GM21825 (cell line): ENCODE data around the gene ARMC6.
A peak's percentile ranks its signal among the peaks of the same experiment; 100 is the strongest.
"Not testable (repeated sequence)": the region's sequence is repeated elsewhere in the genome, so short reads cannot be mapped to it uniquely, and the experiment has no call there.

Experiments
- ATAC-seq: cut with Tn5 transposase; IDR thresholded peaks from one replicate; pipeline ENCODE4 v1.9.1; 2021; ENCODE audit warnings: mild to moderate bottlenecking, moderate library complexity; ENCODE audit not compliant: unreplicated experiment

The ARMC6 gene

DNA sequence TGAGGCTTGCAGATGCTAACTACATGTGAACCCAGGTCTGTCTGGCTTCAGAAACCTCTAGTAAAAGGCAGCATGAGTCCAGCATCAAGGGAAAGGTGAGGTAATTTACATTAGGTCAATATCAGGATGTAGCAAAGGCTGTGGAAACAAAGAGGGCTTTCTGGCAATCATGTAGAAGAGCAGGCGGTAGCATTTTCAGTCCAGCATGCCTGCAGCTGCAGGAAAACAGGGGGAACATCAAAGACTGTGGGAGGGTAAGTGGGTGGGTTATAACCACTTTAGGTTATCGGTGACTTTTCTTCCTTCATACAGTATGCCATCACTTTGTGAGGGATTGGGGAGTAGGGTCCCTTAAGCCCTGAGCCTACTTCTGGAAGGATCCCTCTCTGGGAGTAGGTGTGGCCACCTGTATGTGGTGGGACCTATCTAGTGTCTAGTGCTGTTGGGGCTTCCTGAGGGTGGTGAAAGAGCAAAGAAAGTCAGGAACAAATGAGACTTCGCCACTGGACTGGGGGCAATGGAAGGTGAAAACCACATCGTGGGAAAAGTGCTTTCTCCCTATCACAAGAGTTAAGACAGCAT, 10.9 kb upstream of the ARMC6 start:
- no peak for ATAC-seq

DNA sequence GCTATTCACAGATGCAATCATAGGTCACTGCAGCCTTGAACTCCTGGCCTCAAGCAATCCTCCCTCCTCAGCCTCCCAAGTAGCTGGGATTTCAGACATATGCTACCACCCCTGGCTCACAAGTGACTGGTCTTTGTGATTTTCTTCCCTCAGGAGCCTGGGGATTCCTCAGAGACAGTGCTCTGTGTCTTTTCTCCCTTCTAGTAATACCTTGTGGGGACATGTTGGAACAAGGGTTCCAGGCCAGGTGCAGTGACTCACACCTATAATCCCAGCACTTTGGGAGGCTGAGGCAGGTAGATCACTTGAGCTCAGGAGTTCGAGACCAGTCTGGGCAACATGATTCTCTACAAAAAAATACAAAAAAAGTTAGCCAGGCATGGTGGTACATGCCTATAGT, 10.0 kb upstream of the ARMC6 start:
- ATAC-seq = not testable (repeated sequence)

DNA sequence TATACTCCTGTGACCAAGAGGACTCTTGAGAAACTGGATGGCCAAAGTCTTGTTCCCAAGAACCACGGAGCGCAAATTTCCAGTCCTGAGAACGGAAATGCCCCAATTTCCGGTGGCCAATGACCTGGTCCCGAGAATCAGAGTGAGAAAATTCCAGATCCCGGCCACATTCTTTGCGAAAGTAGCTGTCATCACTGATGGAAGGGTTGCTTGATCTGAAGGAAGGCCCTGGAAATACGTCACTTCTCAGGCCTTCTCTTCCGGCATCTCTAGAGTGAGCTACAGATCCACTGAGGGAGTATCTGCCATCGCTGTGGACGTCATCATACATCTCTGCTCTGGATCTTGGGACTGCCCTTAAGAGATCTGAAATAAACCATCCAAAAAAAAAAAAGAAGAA, 7.5 kb upstream of the ARMC6 start:
- ATAC-seq = no peak

DNA sequence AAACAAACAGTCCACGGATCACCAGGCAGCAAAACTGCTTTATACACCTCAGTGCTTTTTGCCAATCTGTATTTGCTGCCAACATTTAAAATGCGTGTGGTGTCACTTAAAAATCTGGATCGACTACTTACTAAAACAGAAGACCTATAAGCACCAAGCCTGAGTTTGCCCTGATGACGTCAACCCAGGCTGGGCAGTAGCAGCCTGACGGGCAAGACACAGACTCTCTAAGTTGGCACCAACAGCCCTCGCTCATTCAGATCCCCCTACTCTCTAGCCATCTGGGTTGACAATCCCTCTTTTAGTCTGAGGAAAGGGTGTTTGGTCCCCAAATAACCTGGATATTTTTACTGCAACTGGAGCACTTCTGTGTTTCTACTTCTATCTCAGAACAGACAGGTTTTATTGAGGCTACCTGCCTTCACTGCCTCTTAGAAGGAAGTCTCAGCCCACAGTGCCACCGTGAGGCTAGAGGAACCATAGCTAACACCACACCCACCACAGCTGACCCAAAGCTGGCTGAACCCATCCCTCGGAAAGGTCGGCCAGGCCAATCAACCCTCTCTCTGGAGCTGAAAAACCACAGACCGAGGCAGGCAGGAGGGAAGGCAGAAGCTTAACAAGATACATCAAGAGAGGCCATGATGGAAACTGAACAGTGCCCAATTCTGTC, 7.0 kb upstream of the ARMC6 start:
- ATAC-seq = no peak

DNA sequence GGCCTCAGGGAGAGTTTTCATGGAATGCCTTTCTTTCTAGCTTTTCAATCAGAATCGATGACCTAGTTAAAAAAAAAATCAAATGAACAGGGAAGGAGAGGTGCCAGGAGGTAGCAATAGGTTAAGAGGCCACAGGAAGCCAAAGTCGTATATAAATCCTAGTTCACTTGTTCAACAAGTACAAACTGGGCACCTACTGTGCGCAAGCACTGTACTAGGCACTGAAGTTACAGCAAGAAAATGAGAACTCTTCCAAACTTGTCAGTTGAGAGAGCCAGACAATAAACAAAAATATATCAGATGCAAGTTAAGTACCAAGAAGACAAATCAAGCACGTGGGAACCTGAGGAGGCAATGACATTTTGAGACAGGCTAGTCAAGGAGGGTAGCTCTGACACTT, 6.2 kb upstream of the ARMC6 start:
- no peak for ATAC-seq

DNA sequence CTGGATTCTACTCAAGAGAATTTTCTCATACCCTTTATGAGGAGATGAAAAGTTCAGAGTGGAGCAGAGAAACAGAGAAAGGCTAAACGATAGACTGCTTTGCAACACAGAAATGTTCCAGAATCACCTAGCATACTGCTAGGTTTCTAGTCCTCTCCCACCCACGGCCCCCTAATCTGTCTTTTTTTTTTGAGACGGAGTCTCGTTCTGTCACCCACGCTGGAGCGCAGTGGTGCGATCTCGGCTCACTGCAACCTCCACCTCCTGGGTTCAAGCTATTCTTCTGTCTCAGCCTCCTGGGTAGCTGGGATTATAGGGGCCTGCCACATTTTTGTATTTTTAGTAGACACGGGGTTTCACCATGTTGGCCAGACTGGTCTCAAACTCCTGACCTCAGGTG, 4.9 kb upstream of the ARMC6 start:
- ATAC-seq = no peak

DNA sequence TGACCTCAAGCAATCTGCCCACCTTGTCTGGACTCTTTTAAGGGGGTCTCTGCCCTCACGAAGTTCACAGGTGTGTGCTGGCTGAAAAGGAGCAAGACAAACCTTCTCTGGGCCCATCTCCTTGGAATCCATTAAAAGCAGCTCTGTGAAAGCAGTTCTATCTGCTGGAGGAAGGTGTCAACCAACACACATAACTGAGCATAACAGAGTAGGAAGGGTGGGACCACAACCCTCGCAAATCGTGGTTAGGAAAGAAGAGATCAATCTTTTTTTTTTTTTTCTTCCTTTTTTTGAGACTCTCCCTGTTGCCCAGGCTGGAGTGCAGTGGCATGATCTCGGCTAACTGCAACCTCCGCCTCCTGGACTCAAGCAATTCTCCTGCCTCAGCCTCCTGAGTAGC, 1.5 kb upstream of the ARMC6 start:
- no peak for ATAC-seq

DNA sequence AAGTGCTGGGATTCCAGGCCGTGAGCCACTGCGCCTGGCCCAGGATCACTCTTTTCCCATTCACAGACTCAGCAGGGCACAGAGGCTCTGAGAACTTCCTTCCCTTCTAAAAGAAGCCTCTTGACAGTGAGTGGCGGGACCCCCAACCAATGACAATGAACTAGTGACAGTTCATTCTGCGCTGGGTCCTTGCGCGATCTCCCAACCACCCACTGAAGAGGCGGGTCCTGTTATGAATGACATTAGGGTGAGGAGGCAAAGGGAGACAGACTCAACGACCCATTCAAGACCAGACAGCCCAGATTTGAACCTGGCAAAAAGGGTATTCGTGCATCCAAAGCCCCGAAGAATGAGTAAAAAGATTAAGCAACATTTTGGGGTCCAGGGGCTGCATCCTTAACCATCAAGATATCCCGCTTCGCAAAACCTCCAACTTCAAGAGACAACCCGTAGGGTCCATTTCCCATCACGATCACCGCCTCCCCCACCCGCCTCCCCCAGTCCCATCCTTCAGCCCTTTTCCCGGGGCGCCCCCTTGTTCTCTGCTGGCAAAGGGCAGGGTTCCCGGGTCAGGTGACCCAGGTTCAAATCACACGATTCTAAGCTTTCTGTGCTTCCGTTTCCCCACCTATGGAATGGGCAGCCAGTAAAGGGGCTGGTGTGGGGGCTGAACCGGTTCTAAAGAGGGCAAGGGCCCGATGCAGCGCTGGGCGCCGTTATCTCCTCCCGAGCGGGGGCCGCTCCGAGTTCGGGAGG, 805 bp upstream of the ARMC6 start:
- ATAC-seq = peak; percentile 53

DNA sequence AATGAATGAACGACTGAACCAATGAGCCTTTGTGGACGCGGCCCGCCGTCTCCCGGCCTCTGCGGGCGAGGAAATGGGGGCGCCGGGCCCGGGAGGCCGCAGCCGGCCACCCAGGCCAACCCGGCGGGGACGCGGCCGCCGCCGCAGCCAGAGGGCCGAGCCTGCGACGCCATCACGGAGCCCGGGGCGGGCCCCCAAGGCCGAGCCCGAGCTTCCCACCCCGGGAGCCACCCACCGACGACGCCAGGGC, 302 bp upstream of the ARMC6 start:
- no peak for ATAC-seq

DNA sequence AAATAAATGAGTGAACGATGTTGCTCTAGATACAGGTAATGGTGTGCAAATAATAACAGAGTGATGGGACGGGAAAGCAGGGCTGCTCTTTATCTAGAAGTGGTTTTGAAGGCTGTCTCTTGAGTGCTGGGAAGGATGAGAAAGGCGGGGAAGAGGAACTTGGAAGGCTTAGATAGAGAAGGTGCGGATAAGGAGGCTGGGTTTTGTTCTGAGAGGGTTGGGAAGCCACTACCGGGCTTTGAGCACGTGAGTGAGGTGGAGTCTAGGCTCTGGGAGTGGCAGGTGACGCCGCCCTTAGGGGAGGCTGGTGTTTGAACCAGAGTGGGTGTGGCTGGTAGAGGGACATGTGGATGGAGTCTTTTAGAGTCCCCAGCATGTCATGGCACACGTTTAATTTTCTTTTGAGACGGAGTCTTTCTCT, 811 bp downstream of the ARMC6 start:
- ATAC-seq = peak; percentile 39

DNA sequence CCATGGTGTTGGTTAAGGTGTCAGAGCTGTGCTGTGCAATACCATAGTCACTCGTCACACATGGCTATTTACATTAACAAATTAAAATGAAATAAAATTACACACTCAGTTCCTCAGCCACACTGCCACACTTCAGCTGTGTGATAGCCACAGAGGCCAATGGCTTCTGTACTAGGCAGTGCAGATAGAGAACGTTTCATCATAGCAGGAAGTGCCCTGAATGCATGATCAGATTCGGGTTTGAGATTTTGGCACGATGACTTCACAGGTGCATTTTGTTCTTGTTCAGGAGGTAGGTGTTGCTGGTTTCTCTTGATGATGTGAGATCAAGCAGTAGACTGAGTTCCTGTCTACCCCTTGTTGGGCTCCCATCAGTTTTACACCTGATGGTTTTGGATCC, 6.5 kb downstream of the ARMC6 start:
- no peak for ATAC-seq

DNA sequence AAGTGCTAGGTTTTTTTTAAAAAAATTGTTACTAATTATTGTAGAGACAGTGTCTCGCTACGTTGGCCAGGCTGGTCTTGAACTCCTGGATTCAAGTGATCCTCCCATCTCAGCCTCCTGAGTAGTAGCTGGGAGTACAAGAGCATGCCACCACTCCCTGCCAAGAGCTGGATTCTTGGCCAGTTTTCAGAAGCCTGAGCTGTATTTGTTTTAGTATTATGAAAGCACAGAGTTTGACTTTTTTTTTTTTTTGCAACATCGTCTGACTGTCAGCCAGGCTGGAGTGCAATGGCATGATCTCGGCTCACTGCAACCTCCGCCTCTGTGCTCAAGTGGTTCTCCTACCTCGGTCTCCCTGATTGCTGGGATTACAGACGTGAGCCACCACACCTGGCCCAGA, 7.0 kb downstream of the ARMC6 start:
- ATAC-seq = no peak

DNA sequence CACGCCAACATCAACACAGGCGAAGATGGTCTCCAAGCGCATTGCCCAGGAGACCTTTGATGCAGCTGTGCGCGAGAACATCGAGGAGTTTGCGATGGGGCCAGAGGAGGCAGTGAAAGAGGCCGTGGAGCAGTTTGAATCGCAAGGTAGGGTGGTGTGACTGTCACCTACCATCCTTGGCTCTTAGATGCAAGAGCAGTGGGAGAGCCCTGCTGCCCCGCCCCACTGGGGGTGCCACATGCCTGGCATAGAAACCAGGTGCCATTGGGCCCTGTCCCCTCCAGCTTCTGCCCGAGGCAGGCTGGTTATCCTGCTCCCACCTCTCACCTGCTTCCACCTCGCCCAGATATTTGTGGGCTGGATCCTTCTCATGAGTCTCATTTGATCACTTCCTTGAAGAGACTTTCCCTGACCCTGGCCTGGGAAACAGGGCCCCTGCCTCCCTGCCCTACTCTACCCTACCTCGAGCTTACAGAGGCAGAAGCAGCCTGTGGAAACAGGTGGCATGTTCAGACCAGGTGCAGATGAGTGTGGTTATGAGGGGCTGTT, 9.4 kb downstream of the ARMC6 start:
- no peak for ATAC-seq

DNA sequence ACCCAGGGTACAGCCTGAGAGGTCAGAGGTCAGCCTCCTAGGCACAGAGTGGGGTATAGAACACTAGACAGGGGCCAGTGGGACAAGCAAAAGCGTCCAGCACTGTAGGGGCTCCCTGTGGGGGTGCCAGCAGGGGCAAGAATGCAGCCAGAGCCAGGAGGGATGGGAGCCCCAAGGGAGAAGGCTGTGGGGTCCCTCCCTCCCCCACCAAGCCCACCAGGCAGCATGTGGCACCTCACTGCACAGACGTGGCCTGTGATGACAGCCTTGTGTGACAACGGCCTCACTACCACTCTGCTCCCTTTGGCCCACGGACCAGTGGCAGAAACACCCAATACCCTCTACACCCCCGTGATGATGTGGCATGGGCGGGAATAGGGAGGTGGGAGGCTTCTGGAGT, 10.1 kb downstream of the ARMC6 start:
- ATAC-seq = no peak

DNA sequence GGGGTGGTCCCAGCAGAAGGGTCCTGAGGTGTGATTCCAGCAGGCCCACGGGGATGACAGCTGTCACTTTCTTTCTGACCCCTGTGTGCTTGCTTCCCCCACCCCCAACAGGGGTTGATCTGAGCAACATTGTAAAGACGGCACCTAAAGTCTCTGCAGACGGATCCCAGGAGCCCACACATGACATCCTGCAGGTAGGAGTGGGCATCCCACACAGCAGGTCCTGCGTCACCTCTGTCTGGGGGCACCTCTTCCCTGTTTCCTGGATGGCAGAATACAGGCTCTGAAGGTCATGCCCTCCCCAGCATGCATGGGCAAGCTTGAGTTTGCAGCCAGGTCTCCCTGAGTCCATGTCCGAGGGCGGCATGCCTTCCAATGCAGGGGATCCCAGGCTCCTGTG, 10.5 kb downstream of the ARMC6 start:
- no peak for ATAC-seq

DNA sequence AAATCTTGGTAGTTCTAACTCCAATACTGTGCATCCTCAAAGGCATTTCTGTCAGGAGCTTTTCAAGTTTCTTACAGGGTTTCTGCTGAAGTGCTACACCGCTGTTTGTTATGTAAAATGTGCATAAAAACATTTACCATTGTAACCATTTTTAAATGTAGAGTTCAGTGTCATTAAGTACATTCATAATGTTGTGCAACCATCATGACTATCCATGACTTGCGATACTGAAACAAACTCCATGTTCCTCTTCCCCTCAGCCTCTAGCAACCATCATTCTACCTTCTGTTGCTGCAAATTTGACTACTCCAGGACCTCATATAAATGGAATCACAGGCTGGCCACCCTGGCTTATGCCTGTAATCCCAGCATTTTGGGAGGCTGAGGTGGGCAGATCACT, 16.0 kb downstream of the ARMC6 start:
- ATAC-seq = no peak

DNA sequence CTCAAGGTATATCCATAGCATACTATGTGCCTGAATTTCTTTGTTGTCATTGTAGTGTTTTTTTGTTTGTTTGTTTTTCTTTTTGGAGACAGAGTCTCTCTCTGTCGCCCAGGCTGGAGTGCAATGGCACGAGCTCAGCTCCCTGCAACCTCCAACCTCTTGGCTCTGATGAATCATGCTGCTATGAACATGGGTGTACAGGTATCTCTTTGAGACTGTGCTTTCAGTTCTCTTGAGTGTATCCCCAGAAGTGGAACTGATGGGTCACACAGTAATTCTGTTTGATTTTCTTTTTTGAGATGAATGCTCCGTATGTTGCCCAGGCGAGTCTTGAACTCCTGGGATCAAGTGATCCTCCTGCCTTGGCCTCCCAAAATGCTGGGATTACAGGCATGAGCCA, 16.7 kb downstream of the ARMC6 start:
- ATAC-seq = no peak

DNA sequence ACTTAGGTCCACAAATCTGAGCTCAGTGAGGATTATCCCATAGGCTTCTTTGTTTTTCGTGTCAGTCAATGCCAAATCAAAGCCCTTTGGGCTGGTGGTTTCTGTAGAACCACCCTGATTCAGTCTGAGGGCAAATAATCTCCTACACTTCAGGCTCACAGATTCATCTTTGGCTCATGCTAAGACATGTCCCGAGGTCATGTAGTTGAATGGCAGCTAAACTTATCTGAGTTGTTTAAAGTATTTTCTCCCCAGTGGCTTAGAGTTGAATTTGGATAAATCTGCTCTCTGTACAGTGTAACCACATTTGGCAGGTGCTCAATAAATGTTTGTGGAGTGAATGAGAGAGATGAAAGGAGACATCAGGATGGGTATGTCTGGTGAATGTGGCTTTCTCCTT, 17.3 kb downstream of the ARMC6 start:
- ATAC-seq = no peak

DNA sequence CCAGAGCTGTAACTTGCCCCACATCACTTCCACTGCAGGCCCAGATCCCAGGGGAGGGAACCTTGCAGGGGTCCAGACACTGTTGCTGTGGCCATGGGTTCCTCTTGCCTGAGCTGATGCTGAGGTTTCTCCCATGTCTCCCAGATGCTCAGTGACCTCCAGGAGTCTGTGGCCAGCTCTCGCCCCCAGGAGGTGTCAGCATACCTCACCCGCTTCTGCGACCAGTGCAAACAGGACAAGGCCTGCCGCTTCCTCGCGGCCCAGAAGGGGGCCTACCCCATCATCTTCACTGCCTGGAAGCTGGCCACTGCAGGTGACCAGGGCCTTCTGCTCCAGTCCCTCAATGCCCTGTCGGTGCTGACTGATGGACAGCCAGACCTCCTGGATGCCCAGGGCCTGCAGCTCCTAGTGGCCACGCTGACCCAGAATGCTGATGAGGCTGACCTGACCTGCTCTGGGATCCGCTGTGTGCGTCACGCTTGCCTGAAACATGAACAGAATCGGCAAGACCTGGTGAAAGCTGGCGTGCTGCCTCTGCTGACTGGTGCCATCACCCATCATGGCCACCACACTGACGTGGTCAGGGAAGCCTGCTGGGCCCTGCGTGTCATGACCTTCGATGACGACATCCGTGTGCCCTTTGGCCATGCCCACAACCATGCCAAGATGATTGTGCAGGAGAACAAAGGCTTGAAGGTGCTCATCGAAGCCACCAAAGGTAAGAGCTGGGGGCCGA, 18.2 kb downstream of the ARMC6 start:
- ATAC-seq = no peak

DNA sequence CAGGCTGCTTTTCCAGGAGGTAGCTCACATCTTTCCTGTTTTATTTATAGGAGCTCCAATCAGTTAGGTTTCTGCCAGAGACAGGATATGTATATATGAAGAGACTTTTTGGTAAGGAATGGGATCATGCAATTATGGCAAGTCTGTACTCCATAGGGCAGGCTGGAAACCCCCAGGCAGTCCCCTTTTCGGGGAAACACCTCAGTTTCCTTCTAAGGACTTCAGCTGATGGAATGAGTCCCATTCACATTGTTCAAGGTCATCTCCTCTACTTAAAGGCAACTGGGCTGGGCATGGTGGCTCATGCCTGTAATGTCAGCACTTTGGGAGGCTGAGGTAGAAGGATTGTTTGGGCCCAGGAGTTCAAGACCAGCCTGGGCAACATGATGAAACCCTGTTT, 19.5 kb downstream of the ARMC6 start:
- no peak for ATAC-seq

DNA sequence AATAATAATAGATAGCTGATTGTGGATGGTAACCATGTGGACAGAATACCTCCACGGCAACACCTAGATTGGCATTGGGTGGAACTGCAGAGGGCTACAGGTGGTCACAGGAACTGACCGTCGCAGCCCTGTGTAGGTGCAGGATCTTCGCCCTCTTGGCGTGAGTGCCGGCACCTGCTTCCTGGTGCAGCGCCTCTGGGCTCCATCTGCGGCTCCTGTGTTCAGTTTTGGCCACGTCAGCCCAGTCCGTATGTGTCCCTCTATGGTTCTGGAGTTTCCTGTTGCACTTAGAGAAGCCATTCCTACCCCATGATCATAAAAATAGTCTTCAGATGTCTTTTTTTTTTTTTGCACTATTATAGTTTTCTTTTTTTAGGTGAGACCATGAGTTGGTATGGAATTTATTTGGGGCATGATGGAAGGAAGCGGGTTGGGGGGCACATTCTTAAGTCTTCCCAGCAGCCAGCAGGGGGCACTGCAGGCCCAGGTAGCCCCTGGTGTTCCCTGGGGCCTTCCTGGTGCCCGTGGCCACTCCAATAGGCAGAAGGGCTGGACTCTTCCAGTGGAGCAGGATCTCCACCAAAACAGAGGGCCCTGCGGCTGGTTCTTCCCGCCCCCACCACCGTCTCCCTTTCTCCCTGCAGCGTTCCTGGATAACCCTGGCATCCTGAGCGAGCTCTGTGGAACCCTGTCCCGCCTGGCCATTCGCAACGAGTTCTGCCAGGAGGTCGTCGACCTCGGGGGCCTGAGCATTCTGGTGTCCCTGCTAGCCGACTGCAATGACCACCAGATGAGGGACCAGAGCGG, 20.3 kb downstream of the ARMC6 start:
- no peak for ATAC-seq
